ENCODE results near the gene MXD4. TPM values are rescaled to one million over a fixed set of nuclear protein-coding genes. Genes with fewer than 3 reads are reported as not detected.

The MXD4 gene
- total and polyA plus RNA-seq, 2 donors (not counting 1 experiment from before 2014, with no cell fraction given) = 22.1 to 42.1 TPM

- Histone ChIP-seq H3K9me3 (ENCODE audit: control insufficient read depth, insufficient read depth, low read depth, low read length) (no peaks in the 10 kb centered on the region), H4K20me1 (ENCODE audit: control insufficient read depth, extremely low read depth, insufficient read depth, low read length) (no peaks in the 10 kb centered on the region), H3K36me3 (ENCODE audit: control insufficient read depth, insufficient read depth, low read length) (peaks cover 28% of the 10 kb centered on the region), H2AFZ (ENCODE audit: low read length) (no peak overlapping the region), H3K79me2 (ENCODE audit: control insufficient read depth, insufficient read depth, low read length) (no peaks in the 10 kb centered on the region), H3K4me2 (ENCODE audit: extremely low read depth, insufficient read depth, low read length) (no peak overlapping the region), H3K9ac (ENCODE audit: insufficient read depth, low read length) (no peak overlapping the region), H3K4me1 (ENCODE audit: control insufficient read depth, extremely low read depth, insufficient read depth, low read length) (peaks cover 4% of the 10 kb centered on the region), H3K27ac (ENCODE audit: insufficient read depth, low read length) (no peak overlapping the region), H3K27me3 (ENCODE audit: control insufficient read depth, insufficient read depth, low read length) (no peaks in the 10 kb centered on the region), H3K4me3 (replicated peaks in 1 of 4; ENCODE audit: control extremely low read depth in 1 of 4, insufficient read depth in 1 of 4, low read depth in 3 of 4, low read length in 4 of 4) (no peak overlapping the region)
- TF ChIP-seq CTCF (conservative IDR thresholded peaks at IDR 0.05 in 1 of 2, IDR thresholded peaks at IDR 0.05 in 1 of 2; ENCODE audit: low read depth in 1 of 2, low read length in 2 of 2) (no peak), EZH2 (IDR thresholded peaks at IDR 0.05; ENCODE audit: low read length, missing control alignments) (no peak)
- no peak for DNase-seq (ENCODE audit: low read depth in 2 of 2)
These were observed 8.5 kb downstream of the MXD4 start for GRCh38 chr4:2253160-2254084.

- Histone ChIP-seq H3K4me1 (ENCODE audit: control insufficient read depth, extremely low read depth, insufficient read depth, low read length) (peaks cover 4% of the 10 kb centered on the region), H4K20me1 (ENCODE audit: control insufficient read depth, extremely low read depth, insufficient read depth, low read length) (no peaks in the 10 kb centered on the region), H3K79me2 (ENCODE audit: control insufficient read depth, insufficient read depth, low read length) (no peaks in the 10 kb centered on the region), H3K27ac (ENCODE audit: insufficient read depth, low read length) (no peak overlapping the region), H3K36me3 (ENCODE audit: control insufficient read depth, insufficient read depth, low read length) (peaks cover 27% of the 10 kb centered on the region), H2AFZ (ENCODE audit: low read length) (no peak overlapping the region), H3K4me3 (replicated peaks in 1 of 4; ENCODE audit: control extremely low read depth in 1 of 4, insufficient read depth in 1 of 4, low read depth in 3 of 4, low read length in 4 of 4) (no peak overlapping the region), H3K27me3 (ENCODE audit: control insufficient read depth, insufficient read depth, low read length) (no peaks in the 10 kb centered on the region), H3K9me3 (ENCODE audit: control insufficient read depth, insufficient read depth, low read depth, low read length) (no peaks in the 10 kb centered on the region), H3K4me2 (ENCODE audit: extremely low read depth, insufficient read depth, low read length) (no peak overlapping the region), H3K9ac (ENCODE audit: insufficient read depth, low read length) (no peak overlapping the region)
- TF ChIP-seq EZH2 (IDR thresholded peaks at IDR 0.05; ENCODE audit: low read length, missing control alignments) = no peak
- no peak for TF ChIP-seq CTCF (conservative IDR thresholded peaks at IDR 0.05 in 1 of 2, IDR thresholded peaks at IDR 0.05 in 1 of 2; ENCODE audit: low read depth in 1 of 2, low read length in 2 of 2)
- DNase-seq (ENCODE audit: low read depth in 2 of 2) = no peak
These were observed 9.3 kb downstream of the MXD4 start for GRCh38 chr4:2252530-2253091.

GRCh38 chr4:2251795-2252529 is 9.9 kb downstream of the MXD4 start:
- no peak for DNase-seq (ENCODE audit: low read depth in 2 of 2)
- Histone ChIP-seq H3K4me3 (replicated peaks in 1 of 4; ENCODE audit: control extremely low read depth in 1 of 4, insufficient read depth in 1 of 4, low read depth in 3 of 4, low read length in 4 of 4) (no peak overlapping the region), H3K27ac (ENCODE audit: insufficient read depth, low read length) (no peak overlapping the region), H3K9me3 (ENCODE audit: control insufficient read depth, insufficient read depth, low read depth, low read length) (no peaks in the 10 kb centered on the region), H3K36me3 (ENCODE audit: control insufficient read depth, insufficient read depth, low read length) (peaks cover 28% of the 10 kb centered on the region), H4K20me1 (ENCODE audit: control insufficient read depth, extremely low read depth, insufficient read depth, low read length) (no peaks in the 10 kb centered on the region), H3K79me2 (ENCODE audit: control insufficient read depth, insufficient read depth, low read length) (no peaks in the 10 kb centered on the region), H3K27me3 (ENCODE audit: control insufficient read depth, insufficient read depth, low read length) (no peaks in the 10 kb centered on the region), H3K9ac (ENCODE audit: insufficient read depth, low read length) (no peak overlapping the region), H3K4me1 (ENCODE audit: control insufficient read depth, extremely low read depth, insufficient read depth, low read length) (peaks cover 4% of the 10 kb centered on the region), H2AFZ (ENCODE audit: low read length) (no peak overlapping the region), H3K4me2 (ENCODE audit: extremely low read depth, insufficient read depth, low read length) (no peak overlapping the region)
- no peak for TF ChIP-seq CTCF (conservative IDR thresholded peaks at IDR 0.05 in 1 of 2, IDR thresholded peaks at IDR 0.05 in 1 of 2; ENCODE audit: low read depth in 1 of 2, low read length in 2 of 2)
- no peak for TF ChIP-seq EZH2 (IDR thresholded peaks at IDR 0.05; ENCODE audit: low read length, missing control alignments)

Data from fibroblast of lung (primary cell).